DMS 273 (cell line): ENCODE results near the gene CLK4.
A peak's percentile ranks its signal among the peaks of the same experiment; 100 is the strongest.

Experiments used
- DNase-seq: peaks from one replicate; lab custom pipeline; 2025; ENCODE audit not compliant: unreplicated experiment; lab: John Stamatoyannopoulos, UW

Gene CLK4

GRCh38 chr5:178626484-178627258 is at the start of gene CLK4:
TSS of gene CLK4 (minus strand) at chr5:178627050. CDS start at chr5:178623416, 3,634 bp downstream.
- DNase-seq: peak; percentile 98

GRCh38 chr5:178675922-178676321 is 49.1 kb upstream of the CLK4 start:
- no peak for DNase-seq

GRCh38 chr5:178674334-178674733 is 47.5 kb upstream of the CLK4 start:
- DNase-seq: no peak

GRCh38 chr5:178673801-178674295 is 47.0 kb upstream of the CLK4 start:
- DNase-seq: peak; percentile 12

GRCh38 chr5:178672630-178673029 is 45.8 kb upstream of the CLK4 start:
- no peak for DNase-seq

GRCh38 chr5:178671602-178672144 is 44.8 kb upstream of the CLK4 start:
- no peak for DNase-seq

- DNase-seq: no peak
Observed at GRCh38 chr5:178670351-178670885, 43.6 kb upstream of the CLK4 start.

GRCh38 chr5:178668579-178668978 is 41.7 kb upstream of the CLK4 start:
- no peak for DNase-seq

GRCh38 chr5:178667688-178668087 is 40.8 kb upstream of the CLK4 start:
- DNase-seq: no peak

GRCh38 chr5:178667101-178667500 is 40.3 kb upstream of the CLK4 start:
- DNase-seq: no peak

- DNase-seq: no peak
Observed at GRCh38 chr5:178664141-178664540, 37.3 kb upstream of the CLK4 start.

- DNase-seq: no peak
Observed at GRCh38 chr5:178662541-178662860, 35.7 kb upstream of the CLK4 start.

GRCh38 chr5:178661836-178662540 is 35.1 kb upstream of the CLK4 start:
- DNase-seq: no peak

- DNase-seq: no peak
Observed at GRCh38 chr5:178651046-178651810, 24.4 kb upstream of the CLK4 start.

GRCh38 chr5:178650214-178650613 is 23.4 kb upstream of the CLK4 start:
- DNase-seq: no peak

- DNase-seq: no peak
Observed at GRCh38 chr5:178649580-178649979, 22.7 kb upstream of the CLK4 start.

- no peak for DNase-seq
Observed at GRCh38 chr5:178644826-178645545, 18.1 kb upstream of the CLK4 start.

GRCh38 chr5:178642351-178642909 is 15.6 kb upstream of the CLK4 start:
- no peak for DNase-seq

GRCh38 chr5:178641711-178642110 is 14.9 kb upstream of the CLK4 start:
- DNase-seq: no peak
